Measurements from ENCODE around the gene UBTD1. TPM values are rescaled to one million over a fixed set of nuclear protein-coding genes. Genes with fewer than 3 reads are reported as not detected.
A peak's percentile ranks its signal among the peaks of the same experiment; 100 is the strongest.

UBTD1 gene
- total and polyA plus RNA-seq, 7 donors: 16.0 to 59.2 (median 39.2) TPM

DNA sequence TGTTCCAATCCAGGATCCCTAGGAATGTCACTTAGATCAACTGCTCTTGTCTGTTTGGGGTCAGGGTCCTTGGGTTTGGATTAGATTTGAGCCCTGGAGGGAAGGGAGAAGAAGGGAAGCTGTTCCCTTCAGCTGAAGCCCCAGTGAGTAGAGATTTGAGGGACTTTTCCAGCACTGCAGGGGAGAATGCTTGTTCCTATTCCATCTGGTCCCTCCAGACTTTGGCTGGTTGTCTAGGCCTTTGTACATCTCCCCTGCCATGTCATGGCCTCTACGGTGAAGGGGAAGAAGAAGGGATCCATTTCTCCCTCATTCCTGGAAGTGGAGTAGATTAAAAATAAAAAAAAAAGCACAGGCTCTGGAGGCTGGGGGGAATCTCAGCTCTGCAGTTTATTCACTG is 101.9 kb downstream of the UBTD1 start:
- Histone ChIP-seq H3K36me3 (ENCODE audit: insufficient read depth in 1 of 2, low read depth in 1 of 2) (no peaks in the 10 kb centered on the region), H3K27ac (peak overlapping the region; percentile 80), H3K9me3 (no peaks in the 10 kb centered on the region), H3K27me3 (ENCODE audit: insufficient read depth in 3 of 3, low read length in 2 of 3) (no peaks in the 10 kb centered on the region), H3K4me3 (peak overlapping the region; percentile 47), H3K4me1 (peaks cover 74% of the 10 kb centered on the region)
- intact Hi-C loops (cut with DNase I): no loop called here
- TF ChIP-seq, protein P1, sequence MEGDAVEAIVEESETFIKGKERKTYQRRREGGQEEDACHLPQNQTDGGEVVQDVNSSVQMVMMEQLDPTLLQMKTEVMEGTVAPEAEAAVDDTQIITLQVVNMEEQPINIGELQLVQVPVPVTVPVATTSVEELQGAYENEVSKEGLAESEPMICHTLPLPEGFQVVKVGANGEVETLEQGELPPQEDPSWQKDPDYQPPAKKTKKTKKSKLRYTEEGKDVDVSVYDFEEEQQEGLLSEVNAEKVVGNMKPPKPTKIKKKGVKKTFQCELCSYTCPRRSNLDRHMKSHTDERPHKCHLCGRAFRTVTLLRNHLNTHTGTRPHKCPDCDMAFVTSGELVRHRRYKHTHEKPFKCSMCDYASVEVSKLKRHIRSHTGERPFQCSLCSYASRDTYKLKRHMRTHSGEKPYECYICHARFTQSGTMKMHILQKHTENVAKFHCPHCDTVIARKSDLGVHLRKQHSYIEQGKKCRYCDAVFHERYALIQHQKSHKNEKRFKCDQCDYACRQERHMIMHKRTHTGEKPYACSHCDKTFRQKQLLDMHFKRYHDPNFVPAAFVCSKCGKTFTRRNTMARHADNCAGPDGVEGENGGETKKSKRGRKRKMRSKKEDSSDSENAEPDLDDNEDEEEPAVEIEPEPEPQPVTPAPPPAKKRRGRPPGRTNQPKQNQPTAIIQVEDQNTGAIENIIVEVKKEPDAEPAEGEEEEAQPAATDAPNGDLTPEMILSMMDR (IDR thresholded peaks at IDR 0.05): no peak
- no peak for DNase-seq
- 40 to 100% (median 53%) methylated on average over 1 of the region's 1 CpG for WGBS, 3 donors
- ATAC-seq: no peak

DNA sequence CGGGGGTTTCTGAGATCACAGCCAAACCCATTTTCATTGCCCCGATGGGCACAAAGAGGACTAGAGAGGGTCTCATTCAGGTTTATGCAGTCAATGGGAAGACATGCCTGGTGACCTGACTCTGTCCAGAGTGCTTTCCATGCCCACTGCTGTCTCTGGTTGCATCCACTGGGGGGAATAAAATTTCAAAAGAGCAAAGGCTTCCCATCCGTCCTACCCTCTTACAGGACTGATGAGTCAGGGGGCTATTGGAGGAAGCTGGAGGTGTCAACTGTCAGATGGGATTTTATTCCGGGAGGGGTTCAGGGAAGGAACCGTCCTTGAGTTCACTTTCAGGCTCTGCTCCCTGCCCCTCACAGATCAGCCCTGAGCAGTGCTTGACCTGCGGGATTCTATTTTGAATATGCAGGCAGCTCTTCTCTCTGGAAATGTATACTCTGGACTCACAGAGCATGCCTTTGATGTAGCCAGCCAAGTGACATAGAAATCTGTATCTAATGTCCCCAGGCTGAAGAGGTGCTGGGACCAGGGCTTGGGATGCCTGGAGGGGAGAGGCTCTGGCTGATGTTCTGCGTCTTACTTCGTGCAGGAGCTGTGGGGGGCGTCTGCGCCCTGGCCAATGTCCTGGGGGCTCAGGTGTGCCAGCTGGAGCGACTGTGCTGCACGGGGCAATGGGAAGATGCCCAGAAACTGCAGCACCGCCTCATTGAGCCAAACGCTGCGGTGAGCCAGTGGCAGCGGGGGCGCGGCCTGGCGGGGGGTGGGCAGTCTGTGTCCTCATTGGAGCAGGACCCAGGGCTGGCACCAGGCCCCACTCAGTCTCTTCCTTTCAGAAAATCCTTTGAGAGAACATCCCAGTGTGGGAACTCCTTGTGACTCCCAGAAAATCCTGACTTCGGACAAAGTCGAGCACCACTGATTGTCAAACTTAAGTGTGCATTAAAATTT is 102.8 kb downstream of the UBTD1 start:
- TF ChIP-seq, protein P1 (IDR thresholded peaks at IDR 0.05): peak; percentile 7
- H3K4me1 ChIP-seq: peaks cover 65% of the 10 kb centered on the region
- H3K27me3 ChIP-seq (ENCODE audit: insufficient read depth in 3 of 3, low read length in 2 of 3): no peaks in the 10 kb centered on the region
- DNase-seq (peak; percentile 79 to 93), ATAC-seq (peak; percentile 77 to 88 (median 84))
- H3K9me3 ChIP-seq: no peaks in the 10 kb centered on the region
- 27 to 44% (median 32%) methylated on average over 21 of the region's 21 CpGs for WGBS, 3 donors
- H3K4me3 ChIP-seq: peak overlapping the region; percentile 47
- H3K36me3 ChIP-seq (ENCODE audit: insufficient read depth in 1 of 2, low read depth in 1 of 2): no peaks in the 10 kb centered on the region
- intact Hi-C loops (cut with DNase I): no loop called here
- peak overlapping the region; percentile 80 for H3K27ac ChIP-seq

DNA sequence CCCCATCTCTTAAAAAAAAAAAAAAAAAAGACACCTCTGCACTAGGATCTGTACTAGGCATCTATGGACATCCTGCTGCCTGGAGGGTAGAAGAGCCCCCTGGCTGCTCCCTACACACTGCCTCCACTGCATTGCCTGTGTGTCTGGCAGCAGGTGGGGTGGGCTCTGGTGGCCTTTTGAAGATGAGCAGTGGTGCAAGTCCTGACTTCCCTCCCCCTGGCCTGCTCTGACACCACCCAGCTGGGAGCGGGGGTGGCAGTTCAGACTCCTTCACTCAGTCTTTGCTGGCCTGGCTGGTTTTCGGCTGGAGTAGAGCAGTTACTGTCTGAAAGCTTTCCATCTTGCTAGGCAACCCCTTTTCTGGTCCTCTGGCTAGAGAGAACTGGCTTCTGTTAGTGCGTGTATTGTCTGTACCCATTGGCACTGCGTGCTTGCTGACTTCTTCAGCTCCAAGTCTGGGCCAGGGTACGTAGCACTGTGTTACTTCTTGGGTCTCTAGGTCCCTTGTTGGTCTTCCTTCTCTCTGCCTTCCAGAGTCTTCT is 108.4 kb downstream of the UBTD1 start:
- intact Hi-C loops (cut with DNase I): loop anchor here in 1 of 2 donors (5.0 kb wide), 1 partner anchor 35 kb away; the partner anchor contains the start of gene ANKRD2
- H3K27me3 ChIP-seq (ENCODE audit: insufficient read depth in 3 of 3, low read length in 2 of 3): no peaks in the 10 kb centered on the region
- ATAC-seq (no peak), DNase-seq (no peak)
- no peaks in the 10 kb centered on the region for H3K9me3 ChIP-seq
- no peak overlapping the region for H3K4me3 ChIP-seq
- H3K4me1 ChIP-seq: peaks cover 46% of the 10 kb centered on the region
- no peaks in the 10 kb centered on the region for H3K36me3 ChIP-seq (ENCODE audit: insufficient read depth in 1 of 2, low read depth in 1 of 2)
- H3K27ac ChIP-seq: no peak overlapping the region
- WGBS, 3 donors: 88 to 96% (median 93%) methylated on average over 5 of the region's 5 CpGs
- TF ChIP-seq, protein P1 (IDR thresholded peaks at IDR 0.05): no peak

DNA sequence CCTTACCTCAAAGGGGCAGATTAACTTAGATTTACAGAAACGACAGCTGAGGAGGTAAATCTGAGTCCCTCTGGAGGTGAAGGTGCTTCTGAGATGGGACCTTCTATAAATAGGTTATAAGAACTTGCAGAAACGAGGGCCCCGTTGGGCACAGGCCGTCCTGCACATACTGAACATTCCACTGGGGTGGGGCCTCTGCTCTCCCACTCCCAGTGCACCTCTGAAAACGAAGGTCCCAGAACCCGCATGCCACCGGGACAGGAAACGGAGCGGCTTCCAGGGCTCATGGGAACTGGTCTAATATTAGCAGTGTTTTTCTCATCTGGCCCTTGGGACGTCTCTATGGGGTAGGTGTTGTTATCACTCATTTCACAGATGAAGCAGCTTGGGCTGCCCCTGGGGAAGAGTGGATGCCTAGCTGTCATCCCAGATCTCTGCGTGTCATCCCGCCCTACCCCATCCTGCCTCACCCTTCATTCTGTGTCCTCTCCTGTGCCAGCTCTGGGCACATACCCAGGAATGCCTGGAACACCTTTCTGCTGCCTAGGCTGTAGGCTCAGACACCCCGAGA is 110.4 kb downstream of the UBTD1 start:
- ATAC-seq (peak; percentile 70 to 90 (median 85)), DNase-seq (peak; percentile 79 to 91)
- Histone ChIP-seq H3K4me1 (peaks cover 41% of the 10 kb centered on the region), H3K27ac (peak overlapping the region; percentile 83), H3K9me3 (no peaks in the 10 kb centered on the region), H3K4me3 (peak overlapping the region; percentile 8), H3K27me3 (ENCODE audit: insufficient read depth in 3 of 3, low read length in 2 of 3) (no peaks in the 10 kb centered on the region), H3K36me3 (ENCODE audit: insufficient read depth in 1 of 2, low read depth in 1 of 2) (no peaks in the 10 kb centered on the region)
- TF ChIP-seq, protein P1 (IDR thresholded peaks at IDR 0.05): no peak
- 22 to 28% (median 26%) methylated on average over 13 of the region's 13 CpGs for WGBS, 3 donors
- intact Hi-C loops (cut with DNase I): loop anchor here in 1 of 2 donors (5.0 kb wide), 1 partner anchor 37 kb away; the partner anchor contains the start of gene ANKRD2

Data from psoas muscle (tissue), 8 donors.